ENCODE measurements around the gene GCM1. TPM values are rescaled to one million over a fixed set of nuclear protein-coding genes. Genes with fewer than 3 reads are reported as not detected.

Gene GCM1
- total and polyA plus RNA-seq, 2 donors (not counting 1 experiment from before 2014, with no cell fraction given) = 0.57 to 1.5 TPM

GRCh38 chr6:53128842-53129241 is 19.8 kb downstream of the GCM1 start:
- Histone ChIP-seq H3K27me3 (replicated peaks in 1 of 4; ENCODE audit: control extremely low read depth in 1 of 4, control insufficient read depth in 3 of 4, insufficient read depth in 4 of 4, low read length in 3 of 4) (no peaks in the 10 kb centered on the region), H3K4me2 (replicated peaks; ENCODE audit: low read depth, low read length, poor library complexity, severe bottlenecking) (no peak overlapping the region), H2AFZ (ENCODE audit: insufficient read depth, low read depth, low read length, poor library complexity, severe bottlenecking) (no peak overlapping the region), H3K79me2 (ENCODE audit: control insufficient read depth, insufficient read depth, low read length) (no peaks in the 10 kb centered on the region), H3K9me3 (ENCODE audit: control extremely low read depth in 1 of 3, control insufficient read depth in 2 of 3, insufficient read depth in 1 of 3, low read length in 2 of 3) (no peaks in the 10 kb centered on the region), H3K9ac (ENCODE audit: low read length) (no peak overlapping the region), H4K20me1 (ENCODE audit: control insufficient read depth, insufficient read depth, low read length, poor library complexity, severe bottlenecking) (no peaks in the 10 kb centered on the region), H3K27ac (ENCODE audit: low read length in 2 of 2) (no peak overlapping the region), H3K4me1 (ENCODE audit: control insufficient read depth in 2 of 2, insufficient read depth in 2 of 2, low read length in 2 of 2) (no peaks in the 10 kb centered on the region), H3K4me3 (ENCODE audit: control extremely low read depth in 1 of 5, extremely low read depth in 1 of 5, insufficient read depth in 1 of 5, low read depth in 2 of 5, low read length in 4 of 5) (no peak overlapping the region), H3K36me3 (replicated peaks in 1 of 2; ENCODE audit: control extremely low read depth in 1 of 2, control insufficient read depth in 1 of 2, extremely low read depth in 1 of 2, insufficient read depth in 2 of 2, low read length in 1 of 2) (no peaks in the 10 kb centered on the region)
- intact Hi-C loops (cut with micrococcal nuclease) = no loop called here
- Mint-ChIP-seq H3K4me3 (no peak overlapping the region), H3K4me1 (no peaks in the 10 kb centered on the region), H3K27me3 (peaks cover 6% of the 10 kb centered on the region), H3K9me3 (ENCODE audit: insufficient read depth) (no peaks in the 10 kb centered on the region), H3K27ac (no peak overlapping the region)
- no peak for DNase-seq
- no peak for ATAC-seq (ENCODE audit: low read depth)
- TF ChIP-seq, protein P1, sequence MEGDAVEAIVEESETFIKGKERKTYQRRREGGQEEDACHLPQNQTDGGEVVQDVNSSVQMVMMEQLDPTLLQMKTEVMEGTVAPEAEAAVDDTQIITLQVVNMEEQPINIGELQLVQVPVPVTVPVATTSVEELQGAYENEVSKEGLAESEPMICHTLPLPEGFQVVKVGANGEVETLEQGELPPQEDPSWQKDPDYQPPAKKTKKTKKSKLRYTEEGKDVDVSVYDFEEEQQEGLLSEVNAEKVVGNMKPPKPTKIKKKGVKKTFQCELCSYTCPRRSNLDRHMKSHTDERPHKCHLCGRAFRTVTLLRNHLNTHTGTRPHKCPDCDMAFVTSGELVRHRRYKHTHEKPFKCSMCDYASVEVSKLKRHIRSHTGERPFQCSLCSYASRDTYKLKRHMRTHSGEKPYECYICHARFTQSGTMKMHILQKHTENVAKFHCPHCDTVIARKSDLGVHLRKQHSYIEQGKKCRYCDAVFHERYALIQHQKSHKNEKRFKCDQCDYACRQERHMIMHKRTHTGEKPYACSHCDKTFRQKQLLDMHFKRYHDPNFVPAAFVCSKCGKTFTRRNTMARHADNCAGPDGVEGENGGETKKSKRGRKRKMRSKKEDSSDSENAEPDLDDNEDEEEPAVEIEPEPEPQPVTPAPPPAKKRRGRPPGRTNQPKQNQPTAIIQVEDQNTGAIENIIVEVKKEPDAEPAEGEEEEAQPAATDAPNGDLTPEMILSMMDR (IDR thresholded peaks at IDR 0.05) = no peak
- TF ChIP-seq EZH2 (IDR thresholded peaks at IDR 0.05; ENCODE audit: borderline replicate concordance, insufficient read depth, low read depth, low read length, poor library complexity, severe bottlenecking) = no peak
- CTCF ChIA-PET = no interaction called here
- POLR2A ChIA-PET = no interaction called here
- 100% methylated on average over 2 of the region's 5 CpGs for WGBS (ENCODE audit: insufficient coverage)

GRCh38 chr6:53125276-53125675 is 23.4 kb downstream of the GCM1 start:
- ChIA-PET CTCF (interaction anchor here (1.1 kb wide), 1 partner anchor 367 kb away, joined by 3 read pairs; no protein-coding TSS in a partner anchor), POLR2A (no interaction called here)
- no peaks in the 10 kb centered on the region for H3K9me3 ChIP-seq (ENCODE audit: control extremely low read depth in 1 of 3, control insufficient read depth in 2 of 3, insufficient read depth in 1 of 3, low read length in 2 of 3)
- Mint-ChIP-seq H3K27me3 (peaks cover 11% of the 10 kb centered on the region), H3K9me3 (ENCODE audit: insufficient read depth) (no peaks in the 10 kb centered on the region), H3K4me3 (no peak overlapping the region), H3K27ac (no peak overlapping the region), H3K4me1 (no peaks in the 10 kb centered on the region)
- no peak overlapping the region for H2AFZ ChIP-seq (ENCODE audit: insufficient read depth, low read depth, low read length, poor library complexity, severe bottlenecking)
- no peaks in the 10 kb centered on the region for H3K36me3 ChIP-seq (replicated peaks in 1 of 2; ENCODE audit: control extremely low read depth in 1 of 2, control insufficient read depth in 1 of 2, extremely low read depth in 1 of 2, insufficient read depth in 2 of 2, low read length in 1 of 2)
- no peaks in the 10 kb centered on the region for H3K79me2 ChIP-seq (ENCODE audit: control insufficient read depth, insufficient read depth, low read length)
- no peaks in the 10 kb centered on the region for H4K20me1 ChIP-seq (ENCODE audit: control insufficient read depth, insufficient read depth, low read length, poor library complexity, severe bottlenecking)
- no peak overlapping the region for H3K9ac ChIP-seq (ENCODE audit: low read length)
- H3K27ac ChIP-seq (ENCODE audit: low read length in 2 of 2) = no peak overlapping the region
- 80% methylated on average over 4 of the region's 4 CpGs for WGBS (ENCODE audit: insufficient coverage)
- TF ChIP-seq, protein P1 (IDR thresholded peaks at IDR 0.05) = no peak
- TF ChIP-seq EZH2 (IDR thresholded peaks at IDR 0.05; ENCODE audit: borderline replicate concordance, insufficient read depth, low read depth, low read length, poor library complexity, severe bottlenecking) = no peak
- ATAC-seq (ENCODE audit: low read depth) = no peak
- no peaks in the 10 kb centered on the region for H3K27me3 ChIP-seq (replicated peaks in 1 of 4; ENCODE audit: control extremely low read depth in 1 of 4, control insufficient read depth in 3 of 4, insufficient read depth in 4 of 4, low read length in 3 of 4)
- DNase-seq = no peak
- no peak overlapping the region for H3K4me3 ChIP-seq (ENCODE audit: control extremely low read depth in 1 of 5, extremely low read depth in 1 of 5, insufficient read depth in 1 of 5, low read depth in 2 of 5, low read length in 4 of 5)
- intact Hi-C loops (cut with micrococcal nuclease) = no loop called here
- H3K4me1 ChIP-seq (ENCODE audit: control insufficient read depth in 2 of 2, insufficient read depth in 2 of 2, low read length in 2 of 2) = no peaks in the 10 kb centered on the region
- no peak overlapping the region for H3K4me2 ChIP-seq (replicated peaks; ENCODE audit: low read depth, low read length, poor library complexity, severe bottlenecking)
